Adrenal gland (tissue), 12 donors: ENCODE data around the gene PPP2R2C. TPM values are rescaled to one million over a fixed set of nuclear protein-coding genes. Genes with fewer than 3 reads are reported as not detected.

Experiments used
- DNase-seq, 7 donors: peaks; one replicate each; pipeline ENCODE4 v3.0.0-alpha.2; 2019 to 2020
- H3K27ac ChIP-seq, 5 donors: fragments of 200-600 bp; sonication (generic) in 4 of 5; 1 replicate in 3 of 5; 2 replicates in 2 of 5; pipeline versions ENCODE4 v1.5.1 to v1.8.0; 2016 to 2020; ENCODE audit warnings: mild to moderate bottlenecking in 1 of 5
- H3K27me3 ChIP-seq: fragments of 200-600 bp; 2 replicates; pipeline ENCODE4 v1.8.0; 2021
- H3K36me3 ChIP-seq, 2 donors: fragments of 200-600 bp; replicated peaks in 1 of 2; 1 replicate in 1 of 2; 2 replicates in 1 of 2; pipeline versions ENCODE4 v1.5.1 to v1.8.0; 2018 to 2022
- H3K4me1 ChIP-seq, 2 donors: fragments of 200-600 bp; replicated peaks in 1 of 2; 1 replicate in 1 of 2; 2 replicates in 1 of 2; pipeline versions ENCODE4 v1.5.1 to v1.8.0; 2018 to 2021
- H3K4me3 ChIP-seq, 4 donors: fragments of 200-600 bp; sonication (generic) in 3 of 4; one replicate each; pipeline ENCODE4 v1.5.1; 2016 to 2018
- H3K9me3 ChIP-seq, 3 donors: fragments of 200-600 bp; sonication (generic) in 1 of 3; replicated peaks in 1 of 3; 1 replicate in 2 of 3; 2 replicates in 1 of 3; pipeline versions ENCODE4 v1.5.1 to v1.8.0; 2016 to 2021
- CTCF ChIP-seq, 6 experiments: fragments of 450-650 bp in 4 of 6; fragments of 200-600 bp in 2 of 6; sonication (generic) in 1 of 6; IDR thresholded peaks; 1 replicate in 5 of 6; 2 replicates in 1 of 6; pipeline versions ENCODE4 v1.5.1 to v1.8.0; 2016 to 2021; ENCODE audit warnings: antibody characterized with exemption in 6 of 6, mild to moderate bottlenecking in 2 of 6, moderate library complexity in 1 of 6
- POLR2A ChIP-seq, 2 donors: fragments of 450-650 bp; IDR thresholded peaks; one replicate each; pipeline ENCODE4 v1.6.1; 2017; ENCODE audit warnings: antibody characterized with exemption in 2 of 2, mild to moderate bottlenecking in 2 of 2, moderate library complexity in 1 of 2
- WGBS, 4 donors: extraction: QIAGEN DNeasy Blood & Tissue Kit in 2 of 4; methylation state at CpG; one replicate each; pipeline versions ENCODE4 v1.1.5 to v1.1.7; 2013 to 2017; 5-methylcytosine and 5-hydroxymethylcytosine counted together
- intact Hi-C, 2 donors: fragments of 100-400 bp; cut with DNase I; formaldehyde crosslinking; loops; one replicate each; pipeline versions ENCODE4 v1.14.1 to v1.15.0; 2022 to 2023
- polyA plus RNA-seq, 3 donors: library from polyadenylated mRNA; stranded (reverse); fragments of 200-250 nt in 2 of 3; fragments of 350-450 nt in 1 of 3; fragmentation: Illumina TruSeq in 1 of 3; extraction: RNeasy Lipid Tissue Mini Kit (QIAGEN cat#74804) in 1 of 3; gene quantifications; one replicate each; pipeline ENCODE4 v1.2.3, GENCODE V29; 2013 to 2014
- total RNA-seq, 9 donors: library from RNA; depleted of rRNA in 4 of 9; stranded (reverse); fragments of >200 nt in 4 of 9; fragments of 120-200 nt in 1 of 9; fragmentation: NEBNext Ultra II Directional in 1 of 9; extraction: Animal tissue kit (Norgen Biotek cat#: 25700) in 1 of 9; gene quantifications; one replicate each; pipeline versions ENCODE4 v1.1.0 to v1.2.4, GENCODE V29; 2013 to 2023
- donor health status: healthy with polysubstance abuse.
- donor health status: Bipolar disorder and iron deficiency.
- donor health status: DM: yes; HTN: yes; CAD: no.
- donor health status: DM: no; HTN: no; CAD: no.
- donor health status: DM: no; HTN: no; CAD: no.
- donor health status: DM: yes; HTN: yes; CAD: no.

The PPP2R2C gene
- total and polyA plus RNA-seq, 12 donors: 0.17 to 7.2 (median 2.0) TPM; not detected in 3

GRCh38 chr4:6340446-6341015 lies 131.9 kb downstream of the PPP2R2C start:
- Histone ChIP-seq H3K4me1 (no peaks in the 10 kb centered on the region), H3K4me3 (no peak overlapping the region), H3K27ac (no peak overlapping the region), H3K9me3 (no peaks in the 10 kb centered on the region), H3K27me3 (peaks cover 11% of the 10 kb centered on the region), H3K36me3 (no peaks in the 10 kb centered on the region)
- intact Hi-C loops: no loop called here
- no peak for DNase-seq
- TF ChIP-seq POLR2A (IDR thresholded peaks at IDR 0.05): no peak
- no peak for TF ChIP-seq CTCF (IDR thresholded peaks at IDR 0.05)
- 66 to 72% (median 67%) methylated on average over 8 to 9 of the region's 9 CpGs for WGBS, 4 donors

- DNase-seq: no peak
- H3K27ac ChIP-seq: no peak overlapping the region
- 71 to 87% (median 77%) methylated on average over 8 to 13 of the region's 13 CpGs for WGBS, 4 donors
- H3K9me3 ChIP-seq: no peaks in the 10 kb centered on the region
- peaks cover 11% of the 10 kb centered on the region for H3K27me3 ChIP-seq
- intact Hi-C loops: loop anchor here in 1 of 2 donors (10.0 kb wide), 1 partner anchor 205 kb away; no protein-coding TSS in a partner anchor
- TF ChIP-seq CTCF (IDR thresholded peaks at IDR 0.05) (no peak), POLR2A (IDR thresholded peaks at IDR 0.05) (no peak)
- H3K4me1 ChIP-seq: no peaks in the 10 kb centered on the region
- no peaks in the 10 kb centered on the region for H3K36me3 ChIP-seq
- no peak overlapping the region for H3K4me3 ChIP-seq
Measured at GRCh38 chr4:6339818-6340445, 132.5 kb downstream of the PPP2R2C start.

GRCh38 chr4:6338951-6339817 lies 133.2 kb downstream of the PPP2R2C start:
- Histone ChIP-seq H3K27ac (no peak overlapping the region), H3K4me1 (no peaks in the 10 kb centered on the region), H3K9me3 (no peaks in the 10 kb centered on the region), H3K27me3 (peaks cover 11% of the 10 kb centered on the region), H3K4me3 (no peak overlapping the region), H3K36me3 (no peaks in the 10 kb centered on the region)
- TF ChIP-seq CTCF (IDR thresholded peaks at IDR 0.05) (no peak), POLR2A (IDR thresholded peaks at IDR 0.05) (no peak)
- WGBS, 4 donors: 65 to 75% (median 71%) methylated on average over 9 to 12 of the region's 12 CpGs
- intact Hi-C loops: loop anchor here in 1 of 2 donors (10.0 kb wide), 1 partner anchor 206 kb away; no protein-coding TSS in a partner anchor
- no peak for DNase-seq
